ENCODE data around the gene LYSET. TPM values are rescaled to one million over a fixed set of nuclear protein-coding genes. Genes with fewer than 3 reads are reported as not detected.

Gene LYSET
- total RNA-seq, 1 donor from 2014 or later = 13.6 TPM

- H3K4me3 Mint-ChIP-seq (ENCODE audit: unreplicated experiment) = no peak overlapping the region
- DNase-seq (ENCODE audit: low spot score) = no peak
- TF ChIP-seq, protein P1, sequence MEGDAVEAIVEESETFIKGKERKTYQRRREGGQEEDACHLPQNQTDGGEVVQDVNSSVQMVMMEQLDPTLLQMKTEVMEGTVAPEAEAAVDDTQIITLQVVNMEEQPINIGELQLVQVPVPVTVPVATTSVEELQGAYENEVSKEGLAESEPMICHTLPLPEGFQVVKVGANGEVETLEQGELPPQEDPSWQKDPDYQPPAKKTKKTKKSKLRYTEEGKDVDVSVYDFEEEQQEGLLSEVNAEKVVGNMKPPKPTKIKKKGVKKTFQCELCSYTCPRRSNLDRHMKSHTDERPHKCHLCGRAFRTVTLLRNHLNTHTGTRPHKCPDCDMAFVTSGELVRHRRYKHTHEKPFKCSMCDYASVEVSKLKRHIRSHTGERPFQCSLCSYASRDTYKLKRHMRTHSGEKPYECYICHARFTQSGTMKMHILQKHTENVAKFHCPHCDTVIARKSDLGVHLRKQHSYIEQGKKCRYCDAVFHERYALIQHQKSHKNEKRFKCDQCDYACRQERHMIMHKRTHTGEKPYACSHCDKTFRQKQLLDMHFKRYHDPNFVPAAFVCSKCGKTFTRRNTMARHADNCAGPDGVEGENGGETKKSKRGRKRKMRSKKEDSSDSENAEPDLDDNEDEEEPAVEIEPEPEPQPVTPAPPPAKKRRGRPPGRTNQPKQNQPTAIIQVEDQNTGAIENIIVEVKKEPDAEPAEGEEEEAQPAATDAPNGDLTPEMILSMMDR (IDR thresholded peaks at IDR 0.05; ENCODE audit: unreplicated experiment) = no peak
- no peaks in the 10 kb centered on the region for H3K4me1 Mint-ChIP-seq (ENCODE audit: unreplicated experiment)
- H3K27me3 Mint-ChIP-seq (ENCODE audit: unreplicated experiment) = no peaks in the 10 kb centered on the region
- H3K9me3 Mint-ChIP-seq (ENCODE audit: unreplicated experiment) = no peaks in the 10 kb centered on the region
- peaks cover 11% of the 10 kb centered on the region for H3K36me3 Mint-ChIP-seq (ENCODE audit: low read depth, unreplicated experiment)
- no peak overlapping the region for H3K27ac Mint-ChIP-seq (ENCODE audit: unreplicated experiment)
These were observed 29.5 kb downstream of the LYSET start for GRCh38 chr14:93214598-93214997.

DNA sequence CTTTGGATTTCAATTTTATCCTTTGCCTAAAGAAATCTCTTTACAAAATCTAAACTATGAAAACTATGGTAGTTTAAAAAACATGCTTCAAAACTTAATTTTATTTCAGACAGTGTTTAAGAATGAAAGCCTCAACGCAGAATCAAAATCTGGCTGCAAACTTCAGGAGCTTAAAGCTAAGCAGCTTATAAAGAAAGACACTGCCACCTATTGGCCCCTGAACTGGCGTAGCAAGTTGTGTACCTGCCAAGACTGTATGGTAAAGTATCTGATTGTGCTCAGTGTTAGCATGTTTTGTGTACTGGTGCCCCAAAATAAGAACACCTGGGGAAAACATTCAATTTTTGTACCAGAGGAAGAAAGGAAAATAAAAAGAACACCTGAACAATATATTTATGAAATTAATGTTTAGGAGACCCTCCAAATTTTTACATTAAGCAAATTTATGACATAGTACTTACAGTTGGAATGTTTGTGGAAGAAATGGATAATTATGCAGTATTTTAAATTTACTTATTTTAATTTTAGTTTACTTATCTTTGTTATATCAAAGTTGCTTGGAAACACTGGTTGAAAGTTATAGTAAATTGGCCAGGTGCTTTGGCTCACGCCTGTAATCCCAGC is 34.1 kb downstream of the LYSET start:
- TF ChIP-seq, protein P1 (IDR thresholded peaks at IDR 0.05; ENCODE audit: unreplicated experiment) = no peak
- Mint-ChIP-seq H3K4me1 (ENCODE audit: unreplicated experiment) (no peaks in the 10 kb centered on the region), H3K4me3 (ENCODE audit: unreplicated experiment) (no peak overlapping the region), H3K27me3 (ENCODE audit: unreplicated experiment) (peaks cover 1% of the 10 kb centered on the region), H3K36me3 (ENCODE audit: low read depth, unreplicated experiment) (peaks cover 27% of the 10 kb centered on the region), H3K27ac (ENCODE audit: unreplicated experiment) (no peak overlapping the region), H3K9me3 (ENCODE audit: unreplicated experiment) (no peaks in the 10 kb centered on the region)
- DNase-seq (ENCODE audit: low spot score) = no peak

DNA sequence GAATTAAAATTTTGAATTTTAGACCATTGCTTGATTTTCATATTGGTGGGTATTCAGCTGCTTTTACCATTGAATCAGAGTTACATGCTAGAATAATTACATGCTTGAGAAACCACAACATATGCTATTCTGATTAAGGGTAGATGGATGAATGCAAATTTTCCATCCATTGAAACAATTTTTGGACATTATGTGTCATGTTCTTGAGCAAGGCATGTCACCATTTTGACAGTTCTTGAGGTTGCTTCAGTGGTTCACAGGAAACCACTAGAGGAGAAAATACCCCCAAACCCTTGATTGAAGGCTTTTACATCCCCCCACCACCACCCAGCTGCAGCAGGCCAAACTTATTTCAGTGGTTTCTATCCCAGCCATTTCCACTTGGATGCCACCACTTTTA is 35.4 kb downstream of the LYSET start:
- peaks cover 27% of the 10 kb centered on the region for H3K36me3 Mint-ChIP-seq (ENCODE audit: low read depth, unreplicated experiment)
- no peaks in the 10 kb centered on the region for H3K4me1 Mint-ChIP-seq (ENCODE audit: unreplicated experiment)
- peaks cover 1% of the 10 kb centered on the region for H3K27me3 Mint-ChIP-seq (ENCODE audit: unreplicated experiment)
- TF ChIP-seq, protein P1 (IDR thresholded peaks at IDR 0.05; ENCODE audit: unreplicated experiment) = no peak
- H3K4me3 Mint-ChIP-seq (ENCODE audit: unreplicated experiment) = no peak overlapping the region
- H3K9me3 Mint-ChIP-seq (ENCODE audit: unreplicated experiment) = no peaks in the 10 kb centered on the region
- no peak for DNase-seq (ENCODE audit: low spot score)
- H3K27ac Mint-ChIP-seq (ENCODE audit: unreplicated experiment) = no peak overlapping the region

DNA sequence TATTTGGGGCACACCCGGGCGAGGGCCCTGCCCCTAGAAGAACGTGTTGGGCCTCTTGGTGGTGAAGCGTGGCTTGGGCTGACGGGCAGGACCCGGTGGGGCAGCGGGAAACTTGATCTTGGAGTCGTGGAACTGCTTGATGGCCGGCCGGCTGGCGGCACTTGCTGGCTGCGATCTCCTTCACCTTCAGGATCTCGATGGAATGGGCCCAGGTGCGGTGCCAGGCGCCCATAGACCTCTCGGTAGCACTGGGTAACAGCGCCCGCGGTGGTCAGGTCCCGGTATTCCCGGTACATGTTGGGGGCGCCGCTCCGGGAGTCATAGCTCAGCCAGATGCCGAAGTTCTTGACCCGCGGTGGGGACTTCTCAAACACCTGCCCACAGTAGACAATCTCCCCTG is 38.4 kb downstream of the LYSET start:
- DNase-seq (ENCODE audit: low spot score) = no peak
- Mint-ChIP-seq H3K36me3 (ENCODE audit: low read depth, unreplicated experiment) (peaks cover 32% of the 10 kb centered on the region), H3K4me1 (ENCODE audit: unreplicated experiment) (no peaks in the 10 kb centered on the region), H3K27me3 (ENCODE audit: unreplicated experiment) (peaks cover 1% of the 10 kb centered on the region), H3K27ac (ENCODE audit: unreplicated experiment) (no peak overlapping the region), H3K9me3 (ENCODE audit: unreplicated experiment) (no peaks in the 10 kb centered on the region), H3K4me3 (ENCODE audit: unreplicated experiment) (no peak overlapping the region)
- TF ChIP-seq, protein P1 (IDR thresholded peaks at IDR 0.05; ENCODE audit: unreplicated experiment) = no peak

GRCh38 chr14:93228550-93228949 is 43.4 kb downstream of the LYSET start:
- no peak overlapping the region for H3K27ac Mint-ChIP-seq (ENCODE audit: unreplicated experiment)
- H3K4me1 Mint-ChIP-seq (ENCODE audit: unreplicated experiment) = no peaks in the 10 kb centered on the region
- H3K9me3 Mint-ChIP-seq (ENCODE audit: unreplicated experiment) = no peaks in the 10 kb centered on the region
- H3K36me3 Mint-ChIP-seq (ENCODE audit: low read depth, unreplicated experiment) = peaks cover 27% of the 10 kb centered on the region
- DNase-seq (ENCODE audit: low spot score) = no peak
- no peak overlapping the region for H3K4me3 Mint-ChIP-seq (ENCODE audit: unreplicated experiment)
- peaks cover 2% of the 10 kb centered on the region for H3K27me3 Mint-ChIP-seq (ENCODE audit: unreplicated experiment)
- TF ChIP-seq, protein P1 (IDR thresholded peaks at IDR 0.05; ENCODE audit: unreplicated experiment) = no peak

Measured in endothelial cell (in vitro differentiated cells).